HepG2 (cell line): ENCODE results near the gene MRPL39. TPM values are rescaled to one million over a fixed set of nuclear protein-coding genes. Genes with fewer than 3 reads are reported as not detected.

Source experiments
- CERS6 ChIP-seq: sonication (generic); formaldehyde crosslinking; IDR thresholded peaks from 2 replicates; pipeline ENCODE4 v1.5.0; 2020; ENCODE audit warnings: missing genetic modification reagents
- CSRNP1 ChIP-seq: sonication (generic); formaldehyde crosslinking; IDR thresholded peaks from 2 replicates; pipeline ENCODE4 v1.8.1; 2023; ENCODE audit warnings: mild to moderate bottlenecking, missing genetic modification reagents
- EEA1 ChIP-seq: sonication (generic); formaldehyde crosslinking; IDR thresholded peaks from 2 replicates; pipeline ENCODE4 v1.5.1; 2020; ENCODE audit warnings: mild to moderate bottlenecking, missing genetic modification reagents, borderline replicate concordance
- ELF4 ChIP-seq: sonication (generic); formaldehyde crosslinking; IDR thresholded peaks from 2 replicates; pipeline ENCODE4 v1.5.0; 2020; ENCODE audit warnings: missing genetic modification reagents, mild to moderate bottlenecking, moderate library complexity, borderline replicate concordance
- GPBP1L1 ChIP-seq: sonication (generic); formaldehyde crosslinking; IDR thresholded peaks from 2 replicates; pipeline ENCODE4 v1.5.0; 2020; ENCODE audit warnings: mild to moderate bottlenecking, missing genetic modification reagents
- HNF4A ChIP-seq: sonication (generic); formaldehyde crosslinking; IDR thresholded peaks from 2 replicates; pipeline ENCODE4 v1.4.0; 2020; ENCODE audit warnings: missing genetic modification reagents
- HOXD1 ChIP-seq: sonication (generic); formaldehyde crosslinking; IDR thresholded peaks from 2 replicates; pipeline ENCODE4 v1.5.0; 2020; ENCODE audit warnings: missing genetic modification reagents
- JDP2 ChIP-seq: sonication (generic); formaldehyde crosslinking; IDR thresholded peaks from 2 replicates; pipeline ENCODE4 v1.8.1; 2022; ENCODE audit warnings: missing genetic modification reagents, borderline replicate concordance
- KDM4B ChIP-seq: sonication (generic); formaldehyde crosslinking; IDR thresholded peaks from 2 replicates; pipeline ENCODE4 v1.4.0; 2020; ENCODE audit warnings: missing genetic modification reagents
- MTERF4 ChIP-seq: sonication (generic); formaldehyde crosslinking; IDR thresholded peaks from 2 replicates; pipeline ENCODE4 v1.8.0; 2023; ENCODE audit warnings: mild to moderate bottlenecking, missing genetic modification reagents
- MTF2 ChIP-seq: sonication (generic); formaldehyde crosslinking; IDR thresholded peaks from 2 replicates; pipeline ENCODE4 v1.5.0; 2020; ENCODE audit warnings: missing genetic modification reagents, borderline replicate concordance
- NPAS2 ChIP-seq: sonication (generic); formaldehyde crosslinking; IDR thresholded peaks from 2 replicates; pipeline ENCODE4 v1.8.0; 2022; ENCODE audit warnings: mild to moderate bottlenecking, missing genetic modification reagents, borderline replicate concordance
- PHB2 ChIP-seq: fragments of 450-650 bp; IDR thresholded peaks from 2 replicates; pipeline ENCODE4 v1.6.1; 2018; ENCODE audit not compliant: partially characterized antibody
- RAD21 ChIP-seq: fragments of 450-650 bp; formaldehyde crosslinking; IDR thresholded peaks from 2 replicates; pipeline ENCODE4 v1.5.0; 2020; ENCODE audit warnings: mild to moderate bottlenecking
- ZBTB7A ChIP-seq: sonication (generic); formaldehyde crosslinking; IDR thresholded peaks from 2 replicates; pipeline ENCODE4 v1.8.0; 2022; ENCODE audit warnings: mild to moderate bottlenecking, missing genetic modification reagents
- ZFAT ChIP-seq: sonication (generic); formaldehyde crosslinking; conservative IDR thresholded peaks from 2 replicates; pipeline ENCODE4 v1.8.1; 2023; ENCODE audit warnings: missing genetic modification reagents, inconsistent platforms
- ZNF234 ChIP-seq: sonication (generic); formaldehyde crosslinking; conservative IDR thresholded peaks from 2 replicates; pipeline ENCODE4 v1.5.1; 2020; ENCODE audit warnings: mild to moderate bottlenecking, missing genetic modification reagents
- ZNF264 ChIP-seq: sonication (generic); formaldehyde crosslinking; IDR thresholded peaks from 2 replicates; pipeline ENCODE4 v1.4.0; 2020; ENCODE audit warnings: missing genetic modification reagents
- ZNF274 ChIP-seq: sonication (generic); formaldehyde crosslinking; IDR thresholded peaks from 2 replicates; pipeline ENCODE4 v1.5.1; 2020; ENCODE audit warnings: mild to moderate bottlenecking, missing genetic modification reagents
- ZNF383 ChIP-seq: sonication (generic); formaldehyde crosslinking; IDR thresholded peaks from 2 replicates; pipeline ENCODE4 v1.4.0; 2020; ENCODE audit warnings: missing genetic modification reagents, mild to moderate bottlenecking, borderline replicate concordance
- ZNF441 ChIP-seq: sonication (generic); formaldehyde crosslinking; IDR thresholded peaks from 2 replicates; pipeline ENCODE4 v1.7.0; 2021; ENCODE audit warnings: missing genetic modification reagents, borderline replicate concordance
- ZXDC ChIP-seq: sonication (generic); formaldehyde crosslinking; IDR thresholded peaks from 2 replicates; pipeline ENCODE4 v1.5.0; 2020; ENCODE audit warnings: mild to moderate bottlenecking, missing genetic modification reagents
- polyA plus RNA-seq, 8 experiments: library from polyadenylated mRNA; depleted of rRNA in 3 of 8; stranded (reverse) in 7 of 8; unstranded in 1 of 8; fragments of >200 nt; fragmentation: Illumina TruSeq in 4 of 8; extraction: Trizol in 4 of 8; gene quantifications; 2 replicates each; pipeline versions ENCODE4 v1.2.1 to v1.2.3, GENCODE V29; 2011 to 2016; ENCODE audit warnings: low read depth in 4 of 8, missing spikeins in 1 of 8, mixed read lengths in 1 of 8; ENCODE audit not compliant: insufficient read depth in 1 of 8
- total RNA-seq, 5 experiments: library from RNA; depleted of rRNA; stranded (reverse); fragments of >200 nt; fragmentation: Illumina TruSeq; extraction: Trizol; gene quantifications; 2 replicates each; pipeline ENCODE4 v1.2.3, GENCODE V29; 2016; ENCODE audit warnings: low read depth in 1 of 5

Gene MRPL39
- total and polyA plus RNA-seq, 2 of the 13 experiments (the other 11 are each of a cell fraction or from before 2014, with no cell fraction given) = 29.1 to 91.2 TPM

- TF ChIP-seq GPBP1L1 (CRISPR knock-in tag) (no peak), HNF4A (CRISPR knock-in tag) (no peak; the same call in 1 of the 2 replicates), NPAS2 (CRISPR knock-in tag) (no peak), CSRNP1 (no peak), ZNF383 (no peak), ZFAT (no peak), RAD21 (CRISPR knock-in tag) (peak; percentile 64), PHB2 (no peak), EEA1 (peak; percentile 32; the same call in 1 of the 2 replicates), KDM4B (CRISPR knock-in tag) (peak; percentile 85; the same call in 1 of the 2 replicates), CERS6 (CRISPR knock-in tag) (no peak), ZNF441 (CRISPR knock-in tag) (peak; percentile 68; the same call in 1 of the 2 replicates), JDP2 (CRISPR knock-in tag) (no peak), MTF2 (no peak), HOXD1 (peak; percentile 89), ZXDC (no peak), ELF4 (CRISPR knock-in tag) (no peak), ZBTB7A (CRISPR knock-in tag) (peak; percentile 78; the same call in 1 of the 2 replicates), ZNF264 (peak; percentile 79), MTERF4 (CRISPR knock-in tag) (no peak), ZNF274 (CRISPR knock-in tag) (peak; percentile 95), ZNF234 (CRISPR knock-in tag) (0 out of 2 replicates have a peak, but pooled peaks have one; percentile 37)
Observed at GRCh38 chr21:25607151-25608043, at the start of gene MRPL39 (continued).
